Ectodermal cell (in vitro differentiated cells): Measurements from ENCODE around the gene CRIM1.

ENCODE experiments used
- H3K27ac ChIP-seq: 2 replicates; pipeline ENCODE4 v1.7.0; 2013; ENCODE audit warnings: mild to moderate bottlenecking, low read depth, low read length; ENCODE audit not compliant: insufficient read depth, poor library complexity, severe bottlenecking
- H3K27me3 ChIP-seq: 2 replicates; pipeline ENCODE4 v1.7.0; 2013; ENCODE audit warnings: mild to moderate bottlenecking, low read length; ENCODE audit not compliant: insufficient read depth, control insufficient read depth, poor library complexity, severe bottlenecking
- H3K36me3 ChIP-seq: one replicate; pipeline ENCODE4 v1.7.0; 2013; ENCODE audit warnings: low read length; ENCODE audit not compliant: control insufficient read depth, insufficient read depth
- H3K4me1 ChIP-seq: one replicate; pipeline ENCODE4 v1.7.0; 2013; ENCODE audit warnings: low read length; ENCODE audit not compliant: control insufficient read depth, insufficient read depth
- H3K4me3 ChIP-seq: 2 replicates; pipeline ENCODE4 v1.7.0; 2013; ENCODE audit warnings: low read depth, low read length, control low read depth; ENCODE audit not compliant: insufficient read depth
- H3K9me3 ChIP-seq: 2 replicates; pipeline ENCODE4 v1.7.0; 2013; ENCODE audit warnings: mild to moderate bottlenecking, low read length, moderate library complexity; ENCODE audit not compliant: control insufficient read depth
- WGBS, 2 experiments: methylation state at CpG; one replicate each; pipeline ENCODE4 v1.1.7; 2013; ENCODE audit warnings: missing lambda C conversion rate in 2 of 2; 5-methylcytosine and 5-hydroxymethylcytosine counted together

The CRIM1 gene

GRCh38 chr2:36406296-36406695, 50.7 kb downstream of the CRIM1 start:
- H3K36me3 ChIP-seq = no peaks in the 10 kb centered on the region
- no peak overlapping the region for H3K27ac ChIP-seq
- no peaks in the 10 kb centered on the region for H3K27me3 ChIP-seq
- H3K4me3 ChIP-seq = no peak overlapping the region
- H3K4me1 ChIP-seq = peaks cover 11% of the 10 kb centered on the region
- 89 to 93% methylated on average over 3 of the region's 3 CpGs for WGBS, 2 experiments
- no peaks in the 10 kb centered on the region for H3K9me3 ChIP-seq

GRCh38 chr2:36407413-36407812, 51.8 kb downstream of the CRIM1 start:
- H3K27me3 ChIP-seq = no peaks in the 10 kb centered on the region
- 90 to 94% methylated on average over 3 of the region's 4 CpGs for WGBS, 2 experiments
- no peaks in the 10 kb centered on the region for H3K36me3 ChIP-seq

GRCh38 chr2:36408198-36408703, 52.7 kb downstream of the CRIM1 start:
- 38 to 44% methylated on average over 10 of the region's 10 CpGs for WGBS, 2 experiments
- Histone ChIP-seq H3K36me3 (no peaks in the 10 kb centered on the region), H3K27ac (peak overlapping the region; percentile 41), H3K9me3 (no peaks in the 10 kb centered on the region), H3K4me3 (no peak overlapping the region), H3K27me3 (no peaks in the 10 kb centered on the region), H3K4me1 (peaks cover 11% of the 10 kb centered on the region)

More at GRCh38 chr2:36407413-36407812, 51.8 kb downstream of the CRIM1 start:
- no peaks in the 10 kb centered on the region for H3K9me3 ChIP-seq
- peaks cover 11% of the 10 kb centered on the region for H3K4me1 ChIP-seq
- H3K4me3 ChIP-seq = no peak overlapping the region
- no peak overlapping the region for H3K27ac ChIP-seq

- peaks cover 11% of the 10 kb centered on the region for H3K4me1 ChIP-seq
- no peak overlapping the region for H3K27ac ChIP-seq
- 95 to 96% methylated on average over 1 to 2 of the region's 2 CpGs for WGBS, 2 experiments
- H3K27me3 ChIP-seq = no peaks in the 10 kb centered on the region
- no peak overlapping the region for H3K4me3 ChIP-seq
- no peaks in the 10 kb centered on the region for H3K9me3 ChIP-seq
- no peaks in the 10 kb centered on the region for H3K36me3 ChIP-seq
These were observed 53.8 kb downstream of the CRIM1 start for GRCh38 chr2:36409335-36409734.

GRCh38 chr2:36409935-36410334, 54.4 kb downstream of the CRIM1 start:
- H3K4me1 ChIP-seq = peaks cover 11% of the 10 kb centered on the region
- WGBS, 2 experiments = 79% methylated on average over 4 of the region's 4 CpGs

GRCh38 chr2:36410681-36411080, 55.1 kb downstream of the CRIM1 start:
- no peak overlapping the region for H3K4me3 ChIP-seq
- H3K27ac ChIP-seq = no peak overlapping the region
- WGBS, 2 experiments = 82 to 93% methylated on average over 4 of the region's 4 CpGs
- H3K4me1 ChIP-seq = peaks cover 11% of the 10 kb centered on the region
- no peaks in the 10 kb centered on the region for H3K9me3 ChIP-seq
- no peaks in the 10 kb centered on the region for H3K27me3 ChIP-seq
- no peaks in the 10 kb centered on the region for H3K36me3 ChIP-seq

More at GRCh38 chr2:36409935-36410334, 54.4 kb downstream of the CRIM1 start:
- Histone ChIP-seq H3K36me3 (no peaks in the 10 kb centered on the region), H3K4me3 (no peak overlapping the region), H3K27me3 (no peaks in the 10 kb centered on the region), H3K9me3 (no peaks in the 10 kb centered on the region), H3K27ac (no peak overlapping the region)

- Histone ChIP-seq H3K4me1 (peaks cover 11% of the 10 kb centered on the region), H3K27ac (no peak overlapping the region), H3K27me3 (no peaks in the 10 kb centered on the region), H3K9me3 (no peaks in the 10 kb centered on the region), H3K36me3 (no peaks in the 10 kb centered on the region), H3K4me3 (no peak overlapping the region)
- 48 to 55% methylated on average over 11 of the region's 11 CpGs for WGBS, 2 experiments
These were observed 56.4 kb downstream of the CRIM1 start for GRCh38 chr2:36411962-36412444.

- H3K4me1 ChIP-seq = peaks cover 5% of the 10 kb centered on the region
- H3K36me3 ChIP-seq = no peaks in the 10 kb centered on the region
- 95 to 96% methylated on average over 4 of the region's 4 CpGs for WGBS, 2 experiments
- no peak overlapping the region for H3K27ac ChIP-seq
- H3K27me3 ChIP-seq = no peaks in the 10 kb centered on the region
- no peak overlapping the region for H3K4me3 ChIP-seq
- H3K9me3 ChIP-seq = no peaks in the 10 kb centered on the region
These were observed 57.6 kb downstream of the CRIM1 start for GRCh38 chr2:36413218-36413617.

- 94 to 95% methylated on average over 4 of the region's 4 CpGs for WGBS, 2 experiments
- Histone ChIP-seq H3K9me3 (no peaks in the 10 kb centered on the region), H3K4me1 (no peaks in the 10 kb centered on the region), H3K27ac (no peak overlapping the region), H3K36me3 (no peaks in the 10 kb centered on the region), H3K27me3 (no peaks in the 10 kb centered on the region), H3K4me3 (no peak overlapping the region)
These were observed 58.7 kb downstream of the CRIM1 start for GRCh38 chr2:36414307-36414706.

- Histone ChIP-seq H3K4me3 (no peak overlapping the region), H3K36me3 (no peaks in the 10 kb centered on the region), H3K27me3 (no peaks in the 10 kb centered on the region), H3K4me1 (no peaks in the 10 kb centered on the region), H3K27ac (no peak overlapping the region), H3K9me3 (no peaks in the 10 kb centered on the region)
- 92 to 94% methylated on average over 4 to 6 of the region's 6 CpGs for WGBS, 2 experiments
These were observed 59.9 kb downstream of the CRIM1 start for GRCh38 chr2:36415381-36416022.
